ENCODE results near the gene IQSEC1.

IQSEC1 gene

GRCh38 chr3:12902181-12902999 lies 170.8 kb downstream of the IQSEC1 start:
- DNase-seq, result peak; percentile 27

GRCh38 chr3:12901623-12902045 lies 171.6 kb downstream of the IQSEC1 start:
- DNase-seq, result no peak

GRCh38 chr3:12900885-12901411 lies 172.3 kb downstream of the IQSEC1 start:
- no peak for DNase-seq

- no peak for DNase-seq
Observed at GRCh38 chr3:12898965-12899755, 174.1 kb downstream of the IQSEC1 start.

- no peak for DNase-seq
Observed at GRCh38 chr3:12898290-12898964, 174.8 kb downstream of the IQSEC1 start.

- peak; percentile 67 for DNase-seq
Observed at GRCh38 chr3:12897381-12898289, 175.6 kb downstream of the IQSEC1 start.

- DNase-seq, result no peak
Observed at GRCh38 chr3:12896063-12896985, 176.9 kb downstream of the IQSEC1 start.

- DNase-seq, result no peak
Observed at GRCh38 chr3:12895391-12896062, 177.7 kb downstream of the IQSEC1 start.

- no peak for DNase-seq
Observed at GRCh38 chr3:12894629-12895028, 178.6 kb downstream of the IQSEC1 start.

GRCh38 chr3:12893852-12894251 lies 179.4 kb downstream of the IQSEC1 start:
- DNase-seq, result no peak

GRCh38 chr3:12893247-12893646 lies 180.0 kb downstream of the IQSEC1 start:
- DNase-seq, result no peak

- DNase-seq, result no peak
Observed at GRCh38 chr3:12892840-12893189, 180.4 kb downstream of the IQSEC1 start.

GRCh38 chr3:12891985-12892839 lies 181.0 kb downstream of the IQSEC1 start:
- peak; percentile 62 for DNase-seq

- no peak for DNase-seq
Observed at GRCh38 chr3:12891391-12891984, 181.7 kb downstream of the IQSEC1 start.

GRCh38 chr3:12890610-12891390 lies 182.4 kb downstream of the IQSEC1 start:
- no peak for DNase-seq

- no peak for DNase-seq
Observed at GRCh38 chr3:12886736-12887135, 186.5 kb downstream of the IQSEC1 start.

GRCh38 chr3:12886106-12886679 lies 187.0 kb downstream of the IQSEC1 start:
- no peak for DNase-seq

- peak; percentile 10 for DNase-seq
Observed at GRCh38 chr3:12885583-12885930, 187.7 kb downstream of the IQSEC1 start.

All from NCI-H146 (cell line).